Neural cell (in vitro differentiated cells): ENCODE results near the gene UNC5C. TPM values are rescaled to one million over a fixed set of nuclear protein-coding genes. Genes with fewer than 3 reads are reported as not detected.

Experiments used
- H2AFZ ChIP-seq: fragments of 200-600, 300-800 bp; sonication (generic), shearing (Covaris generic); 2 replicates; pipeline ENCODE4 v1.6.0; 2014; ENCODE audit warnings: low read depth, mild to moderate bottlenecking, antibody characterized with exemption, low read length, moderate library complexity
- H3F3A ChIP-seq: fragments of 200-600 bp; shearing (Covaris generic); 2 replicates; pipeline ENCODE4 v1.6.1; 2016; ENCODE audit warnings: mild to moderate bottlenecking, moderate library complexity, mixed read lengths, antibody characterized with exemption, low read length; ENCODE audit not compliant: insufficient read depth, poor library complexity, severe bottlenecking
- H3K27ac ChIP-seq: fragments of 200-600, 300-800 bp; sonication (generic), shearing (Covaris generic); 2 replicates; pipeline ENCODE4 v1.5.1; 2014; ENCODE audit warnings: mild to moderate bottlenecking, low read length, moderate library complexity
- H3K27me3 ChIP-seq: fragments of 300-800, 200-600 bp; sonication (generic), shearing (Covaris generic); 2 replicates; pipeline ENCODE4 v1.6.0; 2014; ENCODE audit warnings: mild to moderate bottlenecking, low read depth, low read length, moderate library complexity; ENCODE audit not compliant: insufficient read depth
- H3K36me3 ChIP-seq: fragments of 300-800, 200-600 bp; sonication (generic), shearing (Covaris generic); 2 replicates; pipeline ENCODE4 v1.5.1; 2014; ENCODE audit warnings: mild to moderate bottlenecking, antibody characterized with exemption, low read length, moderate library complexity; ENCODE audit not compliant: insufficient read depth
- H3K4me2 ChIP-seq: fragments of 300-800, 200-600 bp; sonication (generic), shearing (Covaris generic); 2 replicates; pipeline ENCODE4 v1.6.0; 2014; ENCODE audit warnings: mild to moderate bottlenecking, low read length
- H3K4me3 ChIP-seq: fragments of 300-800, 200-600 bp; sonication (generic), shearing (Covaris generic); 2 replicates; pipeline ENCODE4 v1.5.1; 2014; ENCODE audit warnings: mild to moderate bottlenecking, low read length, moderate library complexity
- H3K79me2 ChIP-seq: fragments of 200-600 bp; shearing (Covaris generic); replicated peaks from 2 replicates; pipeline ENCODE4 v1.6.0; 2014; ENCODE audit warnings: mild to moderate bottlenecking, low read length, moderate library complexity; ENCODE audit not compliant: insufficient read depth
- H3K9ac ChIP-seq: fragments of 300-800, 200-600 bp; sonication (generic), shearing (Covaris generic); 2 replicates; pipeline ENCODE4 v1.6.1; 2016; ENCODE audit warnings: mild to moderate bottlenecking, low read length, mixed read lengths
- H3K9me2 ChIP-seq: fragments of 200-600 bp; shearing (Covaris generic); 2 replicates; pipeline ENCODE4 v1.6.1; 2016; ENCODE audit warnings: mild to moderate bottlenecking, low read length, mixed read lengths; ENCODE audit not compliant: insufficient read depth
- H3K9me3 ChIP-seq: fragments of 200-600, 300-800 bp; sonication (generic), shearing (Covaris generic); 2 replicates; pipeline ENCODE4 v1.6.1; 2016; ENCODE audit warnings: mild to moderate bottlenecking, mixed run types, low read length, moderate library complexity, mixed read lengths
- H4K20me1 ChIP-seq: fragments of 200-600 bp; shearing (Covaris generic); 2 replicates; pipeline ENCODE4 v1.6.1; 2016; ENCODE audit warnings: mild to moderate bottlenecking, mixed run types; ENCODE audit not compliant: insufficient read depth
- CTCF ChIP-seq: fragments of 450-650 bp; IDR thresholded peaks from 2 replicates; pipeline ENCODE4 v1.5.1; 2014; ENCODE audit warnings: antibody characterized with exemption, mild to moderate bottlenecking, moderate library complexity; ENCODE audit not compliant: poor library complexity, severe bottlenecking
- EP300 ChIP-seq: fragments of 450-650 bp; conservative IDR thresholded peaks from 2 replicates; pipeline ENCODE4 v1.6.1; 2014; ENCODE audit warnings: antibody characterized with exemption, mild to moderate bottlenecking, moderate library complexity; ENCODE audit not compliant: poor library complexity, severe bottlenecking
- EZH2 ChIP-seq: fragments of 200-600, 300-800 bp; shearing (Covaris generic), sonication (generic); IDR thresholded peaks from 2 replicates; pipeline ENCODE4 v1.6.1; 2014; ENCODE audit warnings: antibody characterized with exemption, low read length, borderline replicate concordance, mild to moderate bottlenecking; ENCODE audit not compliant: insufficient read depth, poor library complexity, severe bottlenecking
- MXI1 ChIP-seq: fragments of 450-650 bp; conservative IDR thresholded peaks from 2 replicates; pipeline ENCODE4 v1.6.1; 2014; ENCODE audit warnings: antibody characterized with exemption, mild to moderate bottlenecking; ENCODE audit not compliant: poor library complexity, severe bottlenecking
- POLR2AphosphoS5 ChIP-seq: IDR thresholded peaks from 2 replicates; pipeline ENCODE4 v1.6.1; 2012
- RAD21 ChIP-seq: fragments of 450-650 bp; conservative IDR thresholded peaks from 2 replicates; pipeline ENCODE4 v1.6.1; 2014; ENCODE audit warnings: antibody characterized with exemption, mild to moderate bottlenecking, moderate library complexity
- REST ChIP-seq: IDR thresholded peaks from 2 replicates; pipeline ENCODE4 v1.6.1; 2012; ENCODE audit warnings: borderline replicate concordance
- SMC3 ChIP-seq: fragments of 450-650 bp; conservative IDR thresholded peaks from 2 replicates; pipeline ENCODE4 v1.6.1; 2014; ENCODE audit warnings: antibody characterized with exemption, mild to moderate bottlenecking, moderate library complexity; ENCODE audit not compliant: poor library complexity
- TAF1 ChIP-seq: IDR thresholded peaks from 2 replicates; pipeline ENCODE4 v1.6.1; 2012; ENCODE audit warnings: low read depth
- polyA plus RNA-seq: library from polyadenylated mRNA; depleted of rRNA; stranded (reverse); fragments of >200 nt; gene quantifications from 2 replicates; pipeline ENCODE4 v1.2.3, GENCODE V29; 2014

Gene UNC5C
- polyA plus RNA-seq, 1 donor from 2014 or later, result 0.56 TPM

- H3K9ac ChIP-seq, result no peak overlapping the region
- no peaks in the 10 kb centered on the region for H3K79me2 ChIP-seq
- H3K9me3 ChIP-seq, result no peaks in the 10 kb centered on the region
- H3K27me3 ChIP-seq, result peaks cover 50% of the 10 kb centered on the region
- no peak overlapping the region for H3K27ac ChIP-seq
- H3K36me3 ChIP-seq, result no peaks in the 10 kb centered on the region
- H3K4me2 ChIP-seq, result no peak overlapping the region
- no peaks in the 10 kb centered on the region for H3F3A ChIP-seq
- H3K4me3 ChIP-seq, result no peak overlapping the region
- H4K20me1 ChIP-seq, result no peaks in the 10 kb centered on the region
- no peak for TF ChIP-seq TAF1
- TF ChIP-seq RAD21, result no peak
- no peak for TF ChIP-seq EP300
- no peak for TF ChIP-seq SMC3
- TF ChIP-seq MXI1, result no peak
- TF ChIP-seq REST, result no peak
- TF ChIP-seq POLR2AphosphoS5, result no peak
- TF ChIP-seq EZH2, result no peak
- TF ChIP-seq CTCF, result no peak
- H2AFZ ChIP-seq, result no peak overlapping the region
- H3K9me2 ChIP-seq, result no peaks in the 10 kb centered on the region
Observed at GRCh38 chr4:95545546-95545945, 3.2 kb downstream of the UNC5C start.

- no peaks in the 10 kb centered on the region for H3F3A ChIP-seq
- H2AFZ ChIP-seq, result no peak overlapping the region
- H3K9me3 ChIP-seq, result no peaks in the 10 kb centered on the region
- peaks cover 39% of the 10 kb centered on the region for H3K27me3 ChIP-seq
- TF ChIP-seq REST (no peak), CTCF (peak; percentile 24)
- H4K20me1 ChIP-seq, result no peaks in the 10 kb centered on the region
- no peaks in the 10 kb centered on the region for H3K9me2 ChIP-seq
- no peak overlapping the region for H3K4me3 ChIP-seq
- H3K79me2 ChIP-seq, result no peaks in the 10 kb centered on the region
- H3K27ac ChIP-seq, result no peak overlapping the region
- H3K4me2 ChIP-seq, result no peak overlapping the region
- no peak overlapping the region for H3K9ac ChIP-seq
- H3K36me3 ChIP-seq, result no peaks in the 10 kb centered on the region
Observed at GRCh38 chr4:95544113-95545103, 4.4 kb downstream of the UNC5C start.
